ENCODE measurements around the gene SSUH2. TPM values are rescaled to one million over a fixed set of nuclear protein-coding genes. Genes with fewer than 3 reads are reported as not detected.
A peak's percentile ranks its signal among the peaks of the same experiment; 100 is the strongest.

SSUH2 gene
- total and polyA plus RNA-seq, 2 of the 13 experiments (the other 11 are each of a cell fraction or from before 2014, with no cell fraction given): 38.1 to 136 TPM

GRCh38 chr3:8645712-8646111, 1.1 kb upstream of the SSUH2 start:
- FAIRE-seq (no peak), ATAC-seq (no peak), DNase-seq (ENCODE audit: low spot score) (no peak)
- H3K4me1 ChIP-seq (ENCODE audit: insufficient read depth, low read length): peaks cover 99% of the 10 kb centered on the region
- peaks cover 7 to 32% of the 10 kb centered on the region in 2 experiments for H3K36me3 ChIP-seq (replicated peaks in 1 of 2; ENCODE audit: control insufficient read depth in 1 of 2, insufficient read depth in 2 of 2, low read length in 2 of 2)
- BruUV-seq (replicated peaks): no TSS peak
- no peak overlapping the region for H3K4me3 ChIP-seq (replicated peaks in 1 of 3; ENCODE audit: insufficient read depth in 1 of 3, low read depth in 2 of 3, low read length in 3 of 3)
- peaks cover 93% of the 10 kb centered on the region for H3K79me2 ChIP-seq (ENCODE audit: insufficient read depth, low read length)
- intact Hi-C loops (cut with micrococcal nuclease; ENCODE audit: unreplicated experiment): no loop called here
- WGBS (ENCODE audit: low lambda C conversion rate): 88% methylated on average over 6 of the region's 6 CpGs
- in situ Hi-C loops (cut with HindIII; ENCODE audit: extremely low pct_ligation_motif_present, low pct_unique_long_range_greater_than_20kb): no loop called here
- CTCF ChIA-PET (ENCODE audit: low intra/inter-chr PET ratio, low total read pairs): no interaction called here
- H3K4me2 ChIP-seq (ENCODE audit: low read depth, low read length): no peak overlapping the region
- H3K27me3 ChIP-seq (ENCODE audit: control insufficient read depth in 1 of 2, insufficient read depth in 2 of 2, low read length in 2 of 2): no peaks in the 10 kb centered on the region
- H3K9ac ChIP-seq (ENCODE audit: insufficient read depth, low read depth, low read length): no peak overlapping the region
- no peaks in the 10 kb centered on the region for H3K9me3 ChIP-seq (ENCODE audit: low read length)
- POLR2A ChIA-PET: interaction anchor here (1.7 to 2.1 kb wide), 3 partner anchors 18 to 201 kb away, joined by 6 to 9 read pairs (median 8); no protein-coding TSS in a partner anchor
- TF ChIP-seq FOSL2 (CRISPR knock-in tag; IDR thresholded peaks at IDR 0.05) (peak; percentile 31; the same call in 1 of the 2 replicates), SIX1 (CRISPR knock-in tag; IDR thresholded peaks at IDR 0.05; ENCODE audit: borderline replicate concordance) (no peak), ZNF772 (CRISPR knock-in tag; IDR thresholded peaks at IDR 0.05) (no peak)
- H3K27ac ChIP-seq (ENCODE audit: extremely low read length, insufficient read depth, low read length): no peak overlapping the region
- no peak overlapping the region for H2AFZ ChIP-seq (ENCODE audit: low read length)
- H4K20me1 ChIP-seq (ENCODE audit: insufficient read depth, low read length): no peaks in the 10 kb centered on the region

DNA sequence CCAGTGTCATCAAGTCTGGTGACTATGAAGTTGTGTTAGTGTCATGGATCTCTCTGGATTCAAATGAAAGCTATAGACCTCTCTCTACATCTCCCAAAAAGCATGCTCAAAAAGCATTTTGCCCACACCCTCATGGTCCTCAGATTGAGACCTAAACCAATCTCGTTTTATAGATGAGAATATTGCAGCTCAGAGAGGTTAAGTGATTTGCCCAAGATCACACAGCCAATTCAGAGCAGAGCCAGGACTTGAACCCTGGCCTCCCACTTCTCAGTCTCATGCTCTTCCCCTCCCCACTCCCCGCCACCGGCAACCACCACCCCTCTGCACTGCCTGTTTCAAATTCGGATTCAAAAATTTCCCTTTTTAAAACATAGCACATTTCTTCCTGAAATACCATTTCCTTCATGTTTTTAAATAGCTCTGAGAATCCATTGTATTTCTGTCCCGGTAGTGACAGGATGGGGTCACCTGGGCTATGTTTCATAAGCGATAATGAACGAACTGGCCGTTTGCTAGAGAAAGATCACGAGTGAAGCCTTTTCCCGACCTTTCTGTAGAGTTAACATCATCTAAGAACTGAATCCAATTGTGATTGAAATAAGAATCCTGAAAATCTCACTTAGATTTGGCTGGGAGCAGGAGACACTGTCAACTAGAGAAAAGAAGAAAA, 769 bp downstream of the SSUH2 start:
- H3K9me3 ChIP-seq (ENCODE audit: low read length): no peaks in the 10 kb centered on the region
- CTCF ChIA-PET (ENCODE audit: low intra/inter-chr PET ratio, low total read pairs): no interaction called here
- DNase-seq (ENCODE audit: low spot score): no peak

More for the DNA sequence above, 769 bp downstream of the SSUH2 start:
- Histone ChIP-seq H3K79me2 (ENCODE audit: insufficient read depth, low read length) (peaks cover 79% of the 10 kb centered on the region), H3K27ac (ENCODE audit: extremely low read length, insufficient read depth, low read length) (no peak overlapping the region), H3K4me1 (ENCODE audit: insufficient read depth, low read length) (peaks cover 86% of the 10 kb centered on the region), H4K20me1 (ENCODE audit: insufficient read depth, low read length) (no peaks in the 10 kb centered on the region), H2AFZ (ENCODE audit: low read length) (no peak overlapping the region), H3K4me2 (ENCODE audit: low read depth, low read length) (no peak overlapping the region), H3K27me3 (ENCODE audit: control insufficient read depth in 1 of 2, insufficient read depth in 2 of 2, low read length in 2 of 2) (no peaks in the 10 kb centered on the region), H3K36me3 (replicated peaks in 1 of 2; ENCODE audit: control insufficient read depth in 1 of 2, insufficient read depth in 2 of 2, low read length in 2 of 2) (peaks cover 9 to 37% of the 10 kb centered on the region in 2 experiments), H3K4me3 (replicated peaks in 1 of 3; ENCODE audit: insufficient read depth in 1 of 3, low read depth in 2 of 3, low read length in 3 of 3) (no peak overlapping the region), H3K9ac (ENCODE audit: insufficient read depth, low read depth, low read length) (no peak overlapping the region)
- FAIRE-seq (no peak), ATAC-seq (no peak)
- BruUV-seq (replicated peaks): no TSS peak
- TF ChIP-seq ZUFSP (CRISPR knock-in tag; IDR thresholded peaks at IDR 0.05; ENCODE audit: borderline replicate concordance): no peak
- TF ChIP-seq ZMYM3 (CRISPR knock-in tag; IDR thresholded peaks at IDR 0.05): peak; percentile 61; the same call in 1 of the 2 replicates
- TF ChIP-seq ZNF768 (CRISPR knock-in tag; IDR thresholded peaks at IDR 0.05): peak; percentile 95
- POLR2A ChIA-PET: interaction anchor here (0.6 kb wide), 1 partner anchor 8 kb away, joined by 3 read pairs; no protein-coding TSS in a partner anchor
- intact Hi-C loops (cut with micrococcal nuclease; ENCODE audit: unreplicated experiment): no loop called here
- 96% methylated on average over 10 of the region's 10 CpGs for WGBS (ENCODE audit: low lambda C conversion rate)
- in situ Hi-C loops (cut with HindIII; ENCODE audit: extremely low pct_ligation_motif_present, low pct_unique_long_range_greater_than_20kb): no loop called here

Measured in HepG2 (cell line).